Neuronal stem cell (in vitro differentiated cells): ENCODE measurements around the gene MDFI.

Experiments
- DNase-seq: peaks from one replicate; pipeline ENCODE4 v3.0.0-alpha.2; 2013; ENCODE audit warnings: low spot score
- H2AFZ ChIP-seq: one replicate; pipeline ENCODE4 v1.6.1; 2013; ENCODE audit warnings: mild to moderate bottlenecking, low read length, inconsistent platforms
- H2AK5ac ChIP-seq: 2 replicates; pipeline ENCODE4 v1.6.1; 2013; ENCODE audit warnings: low read depth, mild to moderate bottlenecking, inconsistent platforms, low read length, moderate library complexity, mixed read lengths
- H2BK120ac ChIP-seq: 2 replicates; pipeline ENCODE4 v1.6.1; 2013; ENCODE audit warnings: low read depth, mild to moderate bottlenecking, inconsistent platforms, low read length, moderate library complexity, mixed read lengths
- H2BK12ac ChIP-seq: one replicate; pipeline ENCODE4 v1.6.1; 2013; ENCODE audit warnings: low read length, inconsistent platforms
- H2BK15ac ChIP-seq: 2 replicates; pipeline ENCODE4 v1.6.1; 2013; ENCODE audit warnings: mild to moderate bottlenecking, low read length, inconsistent platforms, mixed read lengths
- H2BK5ac ChIP-seq: one replicate; pipeline ENCODE4 v1.6.1; 2013; ENCODE audit warnings: inconsistent platforms, mild to moderate bottlenecking, low read length, moderate library complexity
- H3K14ac ChIP-seq: one replicate; pipeline ENCODE4 v1.6.1; 2013; ENCODE audit warnings: low read length, inconsistent platforms
- H3K18ac ChIP-seq: 2 replicates; pipeline ENCODE4 v1.6.1; 2013; ENCODE audit warnings: low read length, inconsistent platforms
- H3K23ac ChIP-seq: 2 replicates; pipeline ENCODE4 v1.6.1; 2013; ENCODE audit warnings: low read depth, mild to moderate bottlenecking, mixed read lengths, low read length, inconsistent platforms; ENCODE audit not compliant: poor library complexity
- H3K27ac ChIP-seq: replicated peaks from 3 replicates; pipeline ENCODE4 v1.5.1; 2013; ENCODE audit warnings: low read length, inconsistent platforms
- H3K27me3 ChIP-seq, 3 experiments: 2 replicates each; pipeline ENCODE4 v1.6.1; 2013; ENCODE audit warnings: low read length in 3 of 3, mild to moderate bottlenecking in 2 of 3, inconsistent platforms in 1 of 3, low read depth in 1 of 3, mixed read lengths in 1 of 3, moderate library complexity in 1 of 3; ENCODE audit not compliant: control insufficient read depth in 3 of 3, insufficient read depth in 3 of 3
- H3K36me3 ChIP-seq, 2 donors: replicated peaks in 1 of 2; 2 replicates each; pipeline ENCODE4 v1.6.1; 2013; ENCODE audit warnings: low read length in 2 of 2; ENCODE audit not compliant: control insufficient read depth in 2 of 2, insufficient read depth in 2 of 2
- H3K4ac ChIP-seq: 2 replicates; pipeline ENCODE4 v1.6.1; 2013; ENCODE audit warnings: inconsistent platforms, mild to moderate bottlenecking, low read length, moderate library complexity
- H3K4me1 ChIP-seq, 2 donors: 1 replicate in 1 of 2; 2 replicates in 1 of 2; pipeline ENCODE4 v1.6.1; 2013; ENCODE audit warnings: low read length in 2 of 2, low read depth in 1 of 2; ENCODE audit not compliant: control insufficient read depth in 2 of 2, insufficient read depth in 1 of 2
- H3K4me2 ChIP-seq: one replicate; pipeline ENCODE4 v1.6.1; 2013; ENCODE audit warnings: mild to moderate bottlenecking, low read length, inconsistent platforms; ENCODE audit not compliant: insufficient read depth, poor library complexity, severe bottlenecking
- H3K4me3 ChIP-seq, 2 donors: 2 replicates each; pipeline ENCODE4 v1.5.1; 2013; ENCODE audit warnings: low read length in 2 of 2, mild to moderate bottlenecking in 2 of 2, inconsistent platforms in 1 of 2, moderate library complexity in 1 of 2
- H3K79me1 ChIP-seq: one replicate; pipeline ENCODE4 v1.6.1; 2013; ENCODE audit warnings: low read depth, mild to moderate bottlenecking, inconsistent platforms, low read length, moderate library complexity
- H3K9ac ChIP-seq: one replicate; pipeline ENCODE4 v1.6.1; 2013; ENCODE audit warnings: mild to moderate bottlenecking, low read depth, low read length, inconsistent platforms; ENCODE audit not compliant: poor library complexity
- H3K9me3 ChIP-seq, 2 donors: replicated peaks in 1 of 2; 2 replicates each; pipeline versions ENCODE3 to v1.6.1; 2013; ENCODE audit warnings: low read length in 2 of 2, mild to moderate bottlenecking in 2 of 2, inconsistent platforms in 1 of 2, low read depth in 1 of 2, mixed read lengths in 1 of 2, moderate library complexity in 1 of 2; ENCODE audit not compliant: control insufficient read depth in 2 of 2, insufficient read depth in 1 of 2
- H4K8ac ChIP-seq: one replicate; pipeline ENCODE4 v1.6.1; 2013; ENCODE audit warnings: low read depth, mild to moderate bottlenecking, inconsistent platforms, low read length, moderate library complexity
- H4K91ac ChIP-seq: one replicate; pipeline ENCODE4 v1.6.1; 2013; ENCODE audit warnings: low read length, low read depth, mild to moderate bottlenecking, inconsistent platforms; ENCODE audit not compliant: poor library complexity
- WGBS, 2 donors: extraction: QIAGEN DNeasy Blood & Tissue Kit; methylation state at CpG; one replicate each; pipeline ENCODE4 v1.1.7; 2013; ENCODE audit warnings: missing lambda C conversion rate in 2 of 2, mixed read lengths in 1 of 2; ENCODE audit not compliant: insufficient read length in 2 of 2, insufficient replicate concordance in 1 of 2; ENCODE audit errors: extremely low coverage in 2 of 2; 5-methylcytosine and 5-hydroxymethylcytosine counted together

MDFI gene

GRCh38 chr6:41691426-41692079 is 53.3 kb downstream of the MDFI start:
- Histone ChIP-seq H3K14ac (no peak overlapping the region), H2BK15ac (peak overlapping the region; percentile 88), H3K4ac (no peak overlapping the region), H3K27me3 (peaks cover 0 to 15% (median 0%) of the 10 kb centered on the region in 3 experiments), H2AFZ (no peak overlapping the region), H2BK12ac (no peak overlapping the region), H4K8ac (no peak overlapping the region), H4K91ac (no peak overlapping the region), H2BK120ac (no peak overlapping the region), H3K36me3 (no peaks in the 10 kb centered on the region), H2BK5ac (no peak overlapping the region), H3K79me1 (no peaks in the 10 kb centered on the region), H3K4me3 (no peak overlapping the region), H3K27ac (no peak overlapping the region), H3K18ac (no peak overlapping the region), H3K23ac (no peak overlapping the region), H2AK5ac (no peak overlapping the region), H3K4me1 (peaks cover 0 to 2% of the 10 kb centered on the region in 2 donors), H3K4me2 (no peak overlapping the region), H3K9ac (no peak overlapping the region), H3K9me3 (no peaks in the 10 kb centered on the region)
- WGBS, 2 donors: no CpG with 5 or more reads among the region's 8 CpGs
- DNase-seq: no peak

- Histone ChIP-seq H3K4me1 (peaks cover 0 to 2% of the 10 kb centered on the region in 2 donors), H2AK5ac (no peak overlapping the region), H2BK5ac (no peak overlapping the region), H3K27ac (no peak overlapping the region), H3K23ac (no peak overlapping the region), H3K14ac (no peak overlapping the region), H4K8ac (no peak overlapping the region), H3K4me2 (no peak overlapping the region), H2BK120ac (no peak overlapping the region), H3K9me3 (no peaks in the 10 kb centered on the region), H3K18ac (no peak overlapping the region), H2AFZ (no peak overlapping the region), H3K36me3 (no peaks in the 10 kb centered on the region), H2BK12ac (no peak overlapping the region), H3K27me3 (peaks cover 0 to 15% (median 0%) of the 10 kb centered on the region in 3 experiments), H3K4me3 (no peak overlapping the region), H2BK15ac (no peak overlapping the region), H3K9ac (no peak overlapping the region), H3K4ac (no peak overlapping the region), H3K79me1 (no peaks in the 10 kb centered on the region), H4K91ac (no peak overlapping the region)
- DNase-seq: no peak
Measured at GRCh38 chr6:41692080-41692675, 53.9 kb downstream of the MDFI start.

- Histone ChIP-seq H3K4me3 (no peak overlapping the region), H3K18ac (no peak overlapping the region), H3K9ac (no peak overlapping the region), H4K8ac (no peak overlapping the region), H3K9me3 (no peaks in the 10 kb centered on the region), H3K4me2 (no peak overlapping the region), H3K4me1 (peaks cover 0 to 2% of the 10 kb centered on the region in 2 donors), H2AFZ (no peak overlapping the region), H2BK120ac (no peak overlapping the region), H4K91ac (no peak overlapping the region), H2AK5ac (no peak overlapping the region), H3K14ac (no peak overlapping the region), H2BK5ac (no peak overlapping the region), H3K4ac (no peak overlapping the region), H3K27me3 (peaks cover 0 to 10% (median 0%) of the 10 kb centered on the region in 3 experiments), H3K27ac (no peak overlapping the region), H2BK12ac (no peak overlapping the region), H3K23ac (no peak overlapping the region), H2BK15ac (no peak overlapping the region), H3K79me1 (no peaks in the 10 kb centered on the region), H3K36me3 (no peaks in the 10 kb centered on the region)
- DNase-seq: no peak
- WGBS, 2 donors: no CpG with 5 or more reads among the region's 2 CpGs
Measured at GRCh38 chr6:41692730-41693129, 54.5 kb downstream of the MDFI start.

GRCh38 chr6:41693281-41694240 is 55.3 kb downstream of the MDFI start:
- no peak overlapping the region for H4K8ac ChIP-seq
- H4K91ac ChIP-seq: no peak overlapping the region
- no peaks in the 10 kb centered on the region for H3K79me1 ChIP-seq
- no peak overlapping the region for H2BK120ac ChIP-seq
- H3K14ac ChIP-seq: peak overlapping the region; percentile 92
- H3K23ac ChIP-seq: peak overlapping the region; percentile 89
- peak overlapping the region; percentile 0 for H3K9ac ChIP-seq
- H3K27ac ChIP-seq: no peak overlapping the region
- peak overlapping the region; percentile 68 for H2BK5ac ChIP-seq
- H3K4me3 ChIP-seq: no peak overlapping the region
- peaks cover under 1 to 1% of the 10 kb centered on the region in 2 donors for H3K4me1 ChIP-seq
- H3K27me3 ChIP-seq: peaks cover 0 to 7% (median 0%) of the 10 kb centered on the region in 3 experiments
- H2BK15ac ChIP-seq: peak overlapping the region; percentile 2
- no peaks in the 10 kb centered on the region for H3K9me3 ChIP-seq
- no peaks in the 10 kb centered on the region for H3K36me3 ChIP-seq
- H3K4ac ChIP-seq: no peak overlapping the region
- H2AK5ac ChIP-seq: peak overlapping the region; percentile 79
- WGBS, 2 donors: no CpG with 5 or more reads among the region's 10 CpGs
- H3K4me2 ChIP-seq: no peak overlapping the region
- H3K18ac ChIP-seq: peak overlapping the region; percentile 54
- no peak for DNase-seq
- peak overlapping the region; percentile 68 for H2BK12ac ChIP-seq
- no peak overlapping the region for H2AFZ ChIP-seq
